Thyroid gland (tissue), 4 donors: ENCODE data around the gene TMEM41A.

ENCODE experiments used
- POLR2A ChIP-seq, 2 donors: fragments of 450-650 bp; IDR thresholded peaks; one replicate each; pipeline ENCODE4 v1.6.1; 2017; ENCODE audit warnings: antibody characterized with exemption in 2 of 2, mild to moderate bottlenecking in 2 of 2, moderate library complexity in 1 of 2
- TF ChIP-seq, protein P1 (sequence below), 6 experiments: fragments of 200-600 bp in 3 of 6; fragments of 450-650 bp in 3 of 6; sonication (generic) in 3 of 6; IDR thresholded peaks; one replicate each; pipeline ENCODE4 v1.5.1; 2016 to 2019; ENCODE audit warnings: antibody characterized with exemption in 6 of 6, mild to moderate bottlenecking in 2 of 6, inconsistent platforms in 1 of 6, moderate library complexity in 1 of 6

DNA sequence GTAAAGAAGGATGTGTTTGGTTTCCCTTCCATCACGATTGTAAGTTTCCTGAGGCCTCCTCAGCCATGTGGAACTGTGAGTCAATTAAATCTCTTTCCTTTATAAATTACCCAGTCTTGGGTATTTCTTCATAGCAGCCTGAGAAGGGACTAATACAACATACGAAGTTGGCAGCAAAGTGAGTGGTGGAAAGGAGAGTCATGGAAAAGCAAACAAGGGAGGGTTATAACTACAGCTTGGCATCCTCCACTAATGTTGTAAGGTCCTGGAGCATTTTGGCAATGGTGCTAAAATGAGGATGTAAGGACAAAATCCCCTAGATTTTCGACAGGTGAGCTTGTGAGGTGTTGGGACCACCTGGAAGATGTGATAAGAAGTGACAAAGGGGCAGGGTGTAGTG, 5.8 kb upstream of the TMEM41A start:
- TF ChIP-seq, protein P1, sequence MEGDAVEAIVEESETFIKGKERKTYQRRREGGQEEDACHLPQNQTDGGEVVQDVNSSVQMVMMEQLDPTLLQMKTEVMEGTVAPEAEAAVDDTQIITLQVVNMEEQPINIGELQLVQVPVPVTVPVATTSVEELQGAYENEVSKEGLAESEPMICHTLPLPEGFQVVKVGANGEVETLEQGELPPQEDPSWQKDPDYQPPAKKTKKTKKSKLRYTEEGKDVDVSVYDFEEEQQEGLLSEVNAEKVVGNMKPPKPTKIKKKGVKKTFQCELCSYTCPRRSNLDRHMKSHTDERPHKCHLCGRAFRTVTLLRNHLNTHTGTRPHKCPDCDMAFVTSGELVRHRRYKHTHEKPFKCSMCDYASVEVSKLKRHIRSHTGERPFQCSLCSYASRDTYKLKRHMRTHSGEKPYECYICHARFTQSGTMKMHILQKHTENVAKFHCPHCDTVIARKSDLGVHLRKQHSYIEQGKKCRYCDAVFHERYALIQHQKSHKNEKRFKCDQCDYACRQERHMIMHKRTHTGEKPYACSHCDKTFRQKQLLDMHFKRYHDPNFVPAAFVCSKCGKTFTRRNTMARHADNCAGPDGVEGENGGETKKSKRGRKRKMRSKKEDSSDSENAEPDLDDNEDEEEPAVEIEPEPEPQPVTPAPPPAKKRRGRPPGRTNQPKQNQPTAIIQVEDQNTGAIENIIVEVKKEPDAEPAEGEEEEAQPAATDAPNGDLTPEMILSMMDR (IDR thresholded peaks at IDR 0.05), result no peak
- TF ChIP-seq POLR2A (IDR thresholded peaks at IDR 0.05), result no peak
